ENCODE measurements around the gene CST3. TPM values are rescaled to one million over a fixed set of nuclear protein-coding genes. Genes with fewer than 3 reads are reported as not detected.

Gene CST3
- total RNA-seq, 1 donor from 2014 or later, result 440 TPM

DNA sequence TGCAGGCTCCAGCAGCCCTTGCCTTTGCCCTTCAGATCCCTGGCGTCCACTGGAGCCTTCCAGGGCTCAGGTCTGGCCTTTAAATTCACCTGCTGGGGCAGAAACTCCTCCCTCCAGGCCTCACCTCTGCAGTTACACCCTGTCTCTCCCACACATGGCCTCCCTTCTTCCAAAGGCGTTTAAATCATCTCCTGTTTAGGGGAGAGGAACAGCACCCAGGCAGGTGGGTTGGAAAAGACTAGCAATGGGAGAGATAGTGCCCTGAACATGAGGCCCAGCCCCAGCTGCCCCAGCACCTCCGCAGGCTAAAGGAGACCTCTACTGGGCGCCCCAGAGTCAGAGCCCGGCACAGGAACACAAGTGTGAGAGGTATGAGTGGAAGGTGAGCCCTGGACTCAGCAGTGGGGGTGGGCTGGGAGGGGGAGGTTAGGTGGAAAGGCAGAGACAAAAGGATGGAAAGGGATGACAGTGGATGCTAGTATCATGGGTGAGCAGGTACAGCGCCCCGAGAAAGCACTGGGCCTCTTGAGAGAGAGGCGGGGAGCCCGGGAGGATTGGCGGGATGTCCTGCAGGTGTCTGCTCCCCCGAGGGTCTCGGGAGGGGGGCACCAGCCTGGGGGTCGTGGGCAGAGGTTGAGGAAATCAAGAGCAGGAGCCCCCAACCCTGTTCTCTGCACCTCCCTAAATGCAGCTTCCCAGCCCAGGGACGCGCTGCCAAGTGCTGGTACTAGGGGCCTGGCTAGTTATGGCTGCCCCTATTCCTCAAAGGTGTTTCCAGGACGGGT, 31.7 kb downstream of the CST3 start, which contains the start of gene CST9:
Gene CST9, minus strand, starts transcription at position 51 of the 785 bp plus-strand sequence. CDS start 53 bp downstream, outside the sequence.
- no peak for DNase-seq (ENCODE audit: extremely low read depth, low read depth, low spot score)

DNA sequence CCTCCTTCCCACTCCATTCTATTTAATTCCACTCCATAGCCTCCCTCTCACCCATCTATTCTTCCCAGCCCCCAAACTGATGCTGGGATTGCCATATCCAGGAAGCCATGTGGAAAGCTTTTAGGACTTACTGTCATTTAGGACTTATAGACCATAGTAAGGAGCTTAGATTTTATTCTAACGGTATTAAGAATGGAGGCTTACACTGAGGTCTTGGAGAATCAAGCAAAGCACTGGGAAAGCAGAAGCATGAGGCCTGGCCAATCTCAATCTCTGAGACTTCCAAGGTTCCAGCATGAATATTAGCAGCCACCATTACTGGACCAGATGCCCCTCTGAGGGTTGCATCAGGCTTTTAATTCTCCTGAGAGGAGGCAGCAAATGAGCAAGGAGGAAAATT, 33.4 kb downstream of the CST3 start:
- no peak for DNase-seq (ENCODE audit: extremely low read depth, low read depth, low spot score)

DNA sequence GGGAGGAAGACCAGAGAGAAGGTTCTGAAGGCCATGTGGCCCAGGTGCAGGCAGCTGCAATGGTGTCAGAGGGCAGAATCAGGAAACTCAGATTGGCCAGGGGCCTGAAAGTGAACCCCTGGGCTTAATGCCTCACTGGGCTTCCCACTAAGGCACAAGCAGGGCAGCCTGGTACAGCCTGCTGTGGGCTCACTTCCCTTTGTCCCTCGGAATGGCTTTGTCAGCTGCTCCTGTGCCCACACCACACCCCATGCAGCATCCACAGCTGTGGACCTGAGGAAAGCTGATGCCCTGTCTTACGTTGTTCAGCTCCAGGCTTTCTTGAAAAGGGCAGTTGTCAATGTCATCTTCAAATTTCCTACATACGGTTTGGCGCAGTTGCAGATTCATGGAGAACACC, 34.4 kb downstream of the CST3 start:
- DNase-seq (ENCODE audit: extremely low read depth, low read depth, low spot score), result no peak

DNA sequence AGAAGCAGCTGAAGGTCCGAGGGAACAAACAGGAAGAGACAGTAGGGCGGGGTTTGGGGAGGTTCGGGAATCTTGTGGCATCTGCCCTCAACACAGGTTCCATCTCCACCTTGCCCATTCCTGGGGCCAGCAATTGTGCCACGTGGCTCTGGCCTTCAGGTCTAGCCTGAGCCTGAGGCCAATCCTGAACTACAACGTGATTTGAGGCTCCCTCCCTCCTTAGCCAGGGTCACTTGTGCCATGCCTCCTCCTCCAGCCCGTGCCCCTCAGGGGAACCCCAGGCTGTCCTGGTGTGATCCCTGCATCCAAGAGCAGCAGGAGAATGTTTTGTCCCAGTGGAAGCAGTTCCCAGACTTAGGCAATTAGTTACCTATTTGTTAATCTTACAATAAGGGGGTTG, 35.1 kb downstream of the CST3 start:
- no peak for DNase-seq (ENCODE audit: extremely low read depth, low read depth, low spot score)

DNA sequence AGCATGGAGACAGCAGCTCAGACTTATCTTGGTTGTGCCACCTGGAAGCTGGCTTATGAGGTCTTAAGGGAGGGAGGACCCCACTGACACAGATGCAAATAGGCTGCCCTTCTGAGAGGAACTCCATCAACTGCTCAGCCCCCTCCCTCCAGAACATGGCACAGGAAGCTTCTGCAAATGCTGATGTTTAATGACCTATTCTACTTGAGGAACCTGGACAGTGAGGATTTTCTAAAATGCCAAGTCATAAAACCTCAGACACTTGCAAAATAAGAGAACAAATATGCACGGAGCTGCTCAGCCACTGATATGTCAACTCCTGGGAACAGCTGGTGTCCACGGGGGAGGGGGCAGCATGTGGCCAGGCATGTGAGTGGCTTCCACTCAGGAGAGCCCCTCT, 35.5 kb downstream of the CST3 start:
- no peak for DNase-seq (ENCODE audit: extremely low read depth, low read depth, low spot score)

DNA sequence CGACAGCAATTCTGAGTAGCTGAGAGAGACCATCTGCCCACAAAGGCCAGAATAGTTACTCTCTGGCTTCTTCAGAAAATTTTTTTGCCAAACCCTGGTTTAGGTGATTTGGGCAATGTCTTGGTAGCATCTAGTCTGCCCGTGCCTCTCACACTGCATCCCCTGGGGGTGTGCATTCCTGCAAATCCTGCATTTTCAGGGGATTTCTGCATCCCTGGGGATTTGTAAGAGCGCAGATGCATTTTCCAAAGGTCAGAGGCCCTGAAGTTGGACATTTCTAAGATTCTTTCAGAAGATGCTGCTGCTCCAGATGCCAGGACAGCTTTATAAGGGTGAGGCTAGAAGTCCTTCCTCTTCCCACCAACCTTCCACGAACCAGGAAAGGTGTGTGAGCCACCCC, 36.0 kb downstream of the CST3 start:
- DNase-seq (ENCODE audit: extremely low read depth, low read depth, low spot score), result no peak

DNA sequence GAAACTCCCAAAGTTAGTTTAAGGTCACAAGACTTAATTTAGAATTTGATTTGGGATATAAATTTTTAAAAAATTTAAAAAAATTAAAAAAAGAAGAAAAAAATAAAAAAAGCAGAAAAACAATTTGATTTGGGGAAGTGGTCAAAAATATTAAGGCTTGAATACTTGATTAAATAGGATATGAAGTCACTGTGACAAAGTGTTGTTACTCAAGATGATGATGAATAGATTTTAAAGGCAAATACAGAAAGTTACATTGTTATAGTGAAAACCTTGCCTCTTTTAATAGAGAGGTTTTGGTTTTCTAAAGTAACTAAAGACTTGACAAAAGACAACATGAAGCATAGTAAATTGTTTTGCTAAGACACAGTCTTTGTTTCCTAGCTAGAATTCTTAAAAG, 39.3 kb downstream of the CST3 start:
- no peak for DNase-seq (ENCODE audit: extremely low read depth, low read depth, low spot score)

DNA sequence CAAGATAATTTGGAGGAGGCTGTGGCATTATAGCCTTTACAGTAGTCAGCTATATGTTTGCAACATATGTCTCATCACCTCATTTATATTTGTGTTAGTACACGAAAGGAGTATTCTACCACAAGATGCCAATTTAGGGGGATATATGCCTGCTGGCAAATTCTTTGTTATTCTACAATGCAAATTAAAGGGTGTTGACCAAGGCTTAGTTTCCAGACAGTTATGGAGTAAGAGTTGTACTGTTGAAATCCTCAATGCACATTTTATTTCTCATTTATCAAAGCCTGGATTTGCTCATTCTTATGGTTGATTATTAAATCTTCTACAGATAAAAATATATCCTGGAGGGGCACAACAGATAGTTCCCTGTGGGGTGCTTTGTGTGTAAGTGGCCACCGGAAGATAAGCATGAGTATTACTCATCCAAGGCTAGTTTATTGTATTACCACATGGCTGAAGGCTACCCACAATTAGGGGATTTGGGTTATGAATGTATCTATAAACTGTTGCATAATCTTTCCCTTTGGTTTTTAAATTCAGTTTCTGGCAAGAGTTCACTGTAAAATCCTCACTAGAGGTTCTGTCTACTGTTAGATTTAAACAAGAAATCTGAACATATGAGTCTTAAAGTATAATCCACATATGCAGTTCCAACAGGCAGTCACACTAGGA, 41.0 kb downstream of the CST3 start:
- no peak for DNase-seq (ENCODE audit: extremely low read depth, low read depth, low spot score)

DNA sequence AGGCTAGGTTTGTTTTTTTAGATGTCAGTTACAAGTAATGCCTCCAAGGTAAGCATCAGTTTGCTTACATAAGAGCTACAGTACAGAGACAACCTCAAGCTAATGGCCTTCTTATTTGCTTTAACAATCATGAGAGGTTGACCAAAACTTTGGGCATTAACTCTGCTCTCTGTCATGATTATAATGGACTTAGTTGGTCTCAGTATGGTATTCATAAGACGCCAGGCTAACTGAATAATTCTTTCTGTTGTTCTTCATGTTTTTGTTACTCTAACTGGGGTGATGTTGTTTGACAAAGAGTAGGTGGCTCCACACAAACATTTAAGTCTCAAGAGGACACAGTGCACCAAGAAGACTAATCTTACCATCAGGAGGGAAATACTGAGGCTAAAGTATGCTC, 41.8 kb downstream of the CST3 start:
- DNase-seq (ENCODE audit: extremely low read depth, low read depth, low spot score), result no peak

DNA sequence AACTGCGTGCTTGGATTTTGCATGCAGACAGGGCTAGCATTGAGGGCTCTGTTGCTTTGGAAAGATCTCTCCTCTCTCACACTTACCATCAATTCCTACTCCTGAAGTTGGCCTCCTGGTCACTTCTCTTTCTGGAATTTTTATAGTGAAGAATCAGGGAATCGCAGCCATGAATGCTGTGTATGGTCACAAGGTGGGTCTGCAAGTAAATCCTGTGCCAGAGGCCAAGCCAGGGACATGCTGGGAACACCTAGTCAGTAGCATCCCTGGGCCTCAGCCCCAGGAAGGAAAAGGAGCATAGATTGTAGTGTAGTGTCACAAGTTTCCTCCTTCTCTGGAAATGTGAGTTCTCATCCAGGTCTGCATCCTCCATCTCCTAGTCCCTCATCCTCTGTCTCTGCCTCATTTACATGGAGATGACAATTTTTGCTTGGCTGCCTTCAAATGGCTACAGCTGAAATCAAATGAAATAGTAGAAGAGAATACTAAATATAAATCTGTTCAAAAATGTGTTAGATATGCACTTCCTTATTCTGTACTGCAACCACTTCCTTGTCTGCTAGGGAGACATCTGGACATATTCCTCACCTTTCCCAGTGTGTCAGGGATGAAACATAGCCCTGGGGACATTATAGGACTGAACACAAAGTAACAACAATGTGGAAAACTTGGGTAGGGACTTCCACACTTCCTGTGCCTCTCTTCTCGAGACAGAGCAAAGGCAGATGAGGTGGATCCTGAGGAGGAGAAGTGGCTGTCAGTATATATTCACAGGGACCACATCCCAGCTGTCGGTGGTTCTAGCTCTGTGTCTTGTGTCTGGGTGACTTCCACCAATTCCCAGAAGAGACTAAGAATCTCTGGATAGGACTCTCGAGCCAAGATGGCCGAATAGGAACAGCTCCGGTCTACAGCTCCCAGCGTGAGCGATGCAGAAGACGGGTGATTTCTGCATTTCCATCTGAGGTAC, 49.0 kb downstream of the CST3 start:
- no peak for DNase-seq (ENCODE audit: extremely low read depth, low read depth, low spot score)

DNA sequence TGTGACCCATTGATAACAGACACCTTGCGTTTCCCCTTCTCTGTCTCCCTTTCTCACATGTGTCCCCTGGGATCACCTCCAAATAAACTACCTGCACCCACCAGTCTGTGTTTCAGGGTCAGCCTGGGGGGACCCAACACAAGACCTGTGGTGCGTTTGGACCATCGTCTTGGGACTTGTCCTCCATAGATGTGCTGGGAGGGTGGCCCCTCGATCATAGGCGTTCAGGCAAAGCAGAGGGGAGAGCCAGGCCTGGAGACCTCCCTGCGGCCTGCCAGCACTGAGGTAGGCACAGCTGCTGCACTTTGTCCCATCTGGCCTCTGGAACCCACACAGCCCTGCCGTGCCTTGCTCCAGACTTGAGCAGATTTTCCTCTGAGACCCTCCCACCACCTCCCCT, 50.1 kb downstream of the CST3 start:
- no peak for DNase-seq (ENCODE audit: extremely low read depth, low read depth, low spot score)

DNA sequence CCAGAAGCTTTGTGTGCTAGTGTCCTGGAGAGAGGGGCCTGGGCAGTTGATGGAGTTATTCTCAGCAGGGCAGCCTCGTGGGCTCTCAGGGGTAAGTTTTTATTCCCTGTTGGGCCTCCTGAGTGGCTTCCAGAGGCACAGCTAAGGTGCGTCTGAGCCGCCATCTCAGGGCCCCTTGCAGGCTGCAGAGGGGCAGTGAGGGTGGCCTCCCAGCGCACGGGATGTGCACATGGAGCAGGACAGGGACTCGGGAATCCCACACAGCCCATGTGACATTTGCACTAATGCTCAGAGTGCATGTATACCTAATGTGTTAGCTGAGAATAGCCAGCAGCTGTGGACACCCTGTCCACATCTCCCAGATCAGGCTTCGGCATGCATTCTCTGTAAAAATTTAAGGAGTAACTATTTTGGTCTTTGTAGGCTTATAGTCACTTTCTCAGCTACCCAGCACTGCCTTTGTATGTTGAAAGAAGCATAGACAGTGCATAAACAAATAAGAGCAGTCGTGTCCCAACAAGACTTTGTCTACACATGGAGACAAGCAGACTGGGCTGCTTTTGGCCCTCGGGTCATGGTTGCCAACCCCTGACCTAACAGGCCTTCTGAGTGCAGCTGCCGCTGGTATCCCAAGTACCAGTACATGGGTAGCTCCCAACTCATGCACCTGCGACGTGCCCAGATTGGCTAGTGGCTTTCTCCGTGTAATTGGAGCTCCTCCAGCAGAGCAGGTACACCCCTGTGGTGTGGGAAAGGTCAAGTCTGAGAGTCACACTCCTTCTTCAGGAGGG, 50.8 kb downstream of the CST3 start:
- DNase-seq (ENCODE audit: extremely low read depth, low read depth, low spot score), result no peak

DNA sequence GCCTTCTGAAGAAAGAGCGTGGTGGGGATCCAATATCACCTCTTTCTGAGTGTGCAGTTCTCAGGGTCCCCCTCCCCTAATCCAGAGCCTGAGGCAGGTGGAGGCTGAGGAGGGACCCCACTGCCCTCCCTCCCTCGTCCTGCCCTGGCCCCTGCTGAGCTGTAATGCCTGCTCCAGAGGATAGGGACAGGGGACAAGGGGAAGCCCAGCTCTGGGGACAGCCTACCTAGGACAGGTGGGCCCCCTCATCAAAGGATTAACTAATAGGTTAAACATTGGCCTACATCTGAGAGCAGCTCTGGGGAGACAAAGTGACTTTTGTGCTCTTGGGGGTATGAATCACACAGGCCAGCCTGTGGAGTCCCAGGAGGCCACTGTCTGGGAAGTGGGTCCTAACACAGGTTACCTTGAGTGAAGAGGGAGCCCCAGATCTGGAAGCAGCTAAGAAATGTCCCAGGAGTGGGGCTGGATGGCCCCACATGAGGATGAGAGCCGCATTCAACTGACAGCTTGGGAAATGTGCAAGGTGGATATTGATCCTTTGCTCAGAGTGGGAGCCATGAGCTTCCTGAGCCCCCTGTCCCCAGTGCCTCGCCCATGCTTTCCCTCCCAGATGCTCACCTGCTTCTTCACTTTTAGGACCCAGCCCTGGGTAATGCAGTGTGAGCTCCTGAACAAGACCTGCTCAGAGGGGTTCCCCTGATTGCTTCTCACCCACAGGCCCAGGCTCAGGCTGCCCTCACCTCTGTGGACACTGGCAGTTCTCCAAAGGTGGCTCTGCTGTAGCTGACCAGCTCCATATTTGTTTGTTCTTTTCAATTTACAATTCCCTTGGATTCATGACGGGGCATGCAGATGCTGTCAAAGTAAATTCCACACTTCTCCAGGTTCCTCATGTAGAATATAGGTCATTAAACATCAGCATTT, 51.7 kb downstream of the CST3 start:
- DNase-seq (ENCODE audit: extremely low read depth, low read depth, low spot score), result no peak

DNA sequence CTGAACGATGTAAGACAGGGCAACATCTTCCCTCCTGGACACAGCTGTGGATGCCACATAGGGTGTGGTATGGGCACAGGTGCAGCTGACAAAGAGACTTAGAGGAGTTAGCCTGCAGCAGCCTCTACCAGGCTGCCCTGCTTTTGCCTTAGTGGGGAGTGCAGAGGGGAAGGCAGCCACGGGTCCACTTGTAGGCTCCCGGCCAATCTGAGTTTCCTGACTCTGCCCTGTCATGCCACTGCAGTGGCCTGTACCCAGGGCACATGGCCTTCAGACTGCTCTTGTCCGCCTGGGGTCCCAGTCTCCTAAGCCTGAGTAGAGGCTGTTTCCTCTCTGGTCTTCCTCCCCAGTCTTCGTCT, 52.3 kb downstream of the CST3 start:
- no peak for DNase-seq (ENCODE audit: extremely low read depth, low read depth, low spot score)

DNA sequence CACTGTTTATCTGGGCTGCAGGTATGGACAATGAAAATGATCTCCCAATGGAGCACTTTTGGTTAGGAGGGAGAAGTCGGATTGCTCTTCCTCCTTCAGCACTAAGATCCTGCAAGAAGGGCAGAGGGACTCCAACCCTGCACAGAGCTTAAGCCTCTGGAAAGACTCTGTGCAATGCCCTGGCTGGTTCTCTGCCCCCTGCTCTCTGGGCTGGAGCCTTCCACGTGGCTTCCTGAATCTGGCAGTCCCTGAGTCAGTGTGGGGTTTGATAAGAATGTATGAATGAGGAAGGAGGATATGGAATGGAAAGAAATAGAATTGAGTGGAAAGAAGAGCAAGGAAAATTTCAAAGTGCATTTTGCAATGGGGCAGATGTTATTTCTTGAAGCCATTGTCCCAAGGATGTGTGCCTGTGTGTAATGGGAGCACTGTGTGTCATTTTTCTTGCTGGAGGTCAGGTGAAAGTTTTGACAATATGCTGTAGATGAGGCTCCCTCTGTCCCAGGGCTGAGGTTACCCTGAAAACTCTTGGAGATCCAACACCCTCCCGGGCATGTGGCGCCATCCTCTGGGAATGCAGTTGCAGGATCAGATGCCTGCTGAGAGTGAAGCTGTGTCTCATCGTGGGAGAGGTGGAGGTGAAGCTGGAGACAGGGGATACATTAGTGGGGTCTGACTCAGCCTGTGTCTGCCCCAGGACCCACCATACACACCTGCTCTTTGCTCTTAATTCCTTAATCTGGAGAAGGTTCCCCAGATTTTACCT, 53.1 kb downstream of the CST3 start:
- DNase-seq (ENCODE audit: extremely low read depth, low read depth, low spot score), result no peak
